GM18520 (cell line): ENCODE data around the gene STARD3.
A peak's percentile ranks its signal among the peaks of the same experiment; 100 is the strongest.

ENCODE experiments used
- ATAC-seq: cut with Tn5 transposase; IDR thresholded peaks from one replicate; pipeline ENCODE4 v1.9.1; 2021; ENCODE audit not compliant: unreplicated experiment

Gene STARD3

DNA sequence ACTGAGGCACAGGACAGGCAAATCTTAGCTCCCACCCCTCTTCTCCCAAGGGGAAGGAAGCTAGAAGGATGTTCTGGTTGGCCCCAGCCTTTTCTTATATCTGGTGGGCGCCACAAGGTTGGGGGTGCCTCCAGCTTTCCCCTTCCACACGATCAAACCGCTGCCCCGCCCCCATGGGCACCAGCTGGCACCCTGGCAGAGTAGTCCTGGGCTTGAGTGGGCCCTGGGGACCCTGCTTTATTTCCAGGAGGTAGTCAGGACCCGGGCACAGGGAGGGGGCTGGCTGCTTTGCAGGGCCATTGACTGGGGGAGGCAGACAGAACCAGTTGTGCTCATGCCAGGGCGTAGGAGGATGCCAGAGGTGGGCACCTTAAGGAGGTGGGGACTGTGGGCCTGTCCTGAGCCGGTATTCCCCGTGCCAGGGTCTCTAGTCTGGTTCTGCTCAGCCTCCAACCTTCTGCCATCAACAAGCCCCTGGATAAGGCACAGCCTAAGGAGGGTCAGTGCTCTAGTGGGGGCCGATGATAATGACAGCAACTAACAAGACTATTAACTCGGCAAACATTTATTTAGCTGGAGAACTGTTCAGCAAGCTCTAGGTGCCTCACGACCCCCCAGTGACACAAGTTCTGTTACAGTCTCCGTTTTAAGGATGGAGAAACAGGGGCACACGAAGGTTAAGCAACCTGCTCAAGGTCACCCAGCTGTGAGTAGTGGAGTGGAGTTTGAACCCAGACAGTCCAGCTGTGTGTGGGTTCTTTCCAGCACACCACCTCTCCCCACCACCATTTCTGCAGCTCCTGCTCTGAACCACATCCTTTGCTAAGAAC, 17.8 kb upstream of the STARD3 start:
- ATAC-seq, result no peak

DNA sequence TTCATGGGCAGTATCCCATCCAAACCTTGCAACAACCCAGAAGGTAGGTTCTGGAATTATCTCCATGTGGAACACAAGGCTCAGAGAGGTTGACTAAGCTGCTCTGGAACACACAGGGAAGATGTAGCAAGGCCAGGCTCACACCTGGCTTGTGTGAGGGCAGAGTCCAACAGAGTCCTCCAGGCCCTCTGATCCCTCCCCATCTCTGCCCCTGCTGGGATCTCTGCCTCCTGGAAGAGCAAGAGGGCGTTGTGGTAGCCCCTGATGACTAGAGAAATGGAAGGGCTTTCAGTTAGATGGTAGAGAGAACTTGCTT, 17.2 kb upstream of the STARD3 start:
- no peak for ATAC-seq

DNA sequence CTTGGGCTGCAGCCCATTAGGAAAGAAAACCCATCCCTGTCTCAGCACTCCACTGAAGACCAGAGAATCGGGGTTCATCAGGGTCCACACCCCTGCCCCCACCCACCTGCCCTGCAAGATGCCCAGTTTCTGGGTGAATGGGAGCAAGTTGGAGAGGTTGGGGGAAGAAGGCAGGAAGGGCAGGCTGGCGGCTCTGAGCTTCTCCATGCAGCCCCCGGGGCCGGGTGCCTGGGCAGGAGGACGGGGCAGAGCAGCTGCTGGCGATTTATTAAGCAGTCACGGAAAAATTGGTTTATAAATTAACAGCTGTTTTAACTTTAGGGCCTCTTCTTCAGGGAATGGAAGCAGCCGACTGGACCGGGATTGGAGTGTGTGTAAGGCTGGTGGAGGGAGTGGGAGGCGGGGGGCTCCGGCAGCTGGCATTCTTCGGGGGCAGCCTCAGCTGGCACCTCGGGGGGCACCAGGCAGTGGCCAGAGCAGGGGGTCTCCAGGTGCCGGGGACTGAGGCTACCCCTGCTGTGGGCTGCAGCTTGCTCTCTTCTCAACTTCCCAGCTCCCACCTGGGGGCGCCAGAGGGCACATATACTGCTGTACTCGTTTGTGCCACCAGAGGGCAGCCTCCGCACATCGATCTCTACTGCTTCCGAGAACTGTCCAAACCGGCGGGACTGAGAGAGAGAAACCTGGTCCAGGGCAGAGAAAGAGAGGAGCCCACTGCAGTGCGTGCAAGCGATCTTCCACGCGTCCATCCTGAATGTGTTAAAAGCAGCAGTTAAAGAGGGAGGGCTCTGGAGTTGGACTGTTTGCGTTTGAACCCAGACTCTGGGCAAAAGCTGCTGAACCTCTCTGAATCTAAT, 15.2 kb upstream of the STARD3 start:
- peak; percentile 54 for ATAC-seq

DNA sequence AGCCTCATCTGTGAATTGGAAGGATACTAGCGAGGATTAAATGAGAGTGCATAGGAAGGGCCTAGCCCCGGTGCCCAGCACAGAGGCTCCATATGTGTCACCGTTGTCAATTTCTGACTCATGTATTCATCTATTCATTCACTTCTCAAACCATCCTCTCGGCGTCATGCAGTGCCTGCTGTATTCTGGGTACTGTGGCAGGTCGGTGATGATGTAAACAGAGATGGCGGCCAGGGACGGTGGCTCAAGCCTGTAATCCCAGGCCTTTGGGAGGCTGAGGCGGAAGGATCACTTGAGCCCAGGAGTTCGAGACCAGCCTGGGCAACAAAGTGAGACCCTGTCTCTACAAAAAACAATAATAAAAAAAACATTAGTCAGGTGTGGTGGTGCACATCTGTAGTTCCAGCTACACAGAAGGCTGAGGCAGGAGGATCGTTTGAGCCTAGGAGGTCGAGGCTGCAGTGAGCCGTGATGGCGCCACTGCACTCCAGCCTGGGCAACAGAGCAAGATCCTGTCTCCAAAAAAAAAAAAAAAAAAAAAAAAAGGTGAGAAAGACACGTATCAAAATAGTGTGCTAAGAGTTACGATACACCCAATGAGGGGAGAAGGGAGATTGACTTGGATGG, 14.5 kb upstream of the STARD3 start:
- ATAC-seq, result peak; percentile 39

DNA sequence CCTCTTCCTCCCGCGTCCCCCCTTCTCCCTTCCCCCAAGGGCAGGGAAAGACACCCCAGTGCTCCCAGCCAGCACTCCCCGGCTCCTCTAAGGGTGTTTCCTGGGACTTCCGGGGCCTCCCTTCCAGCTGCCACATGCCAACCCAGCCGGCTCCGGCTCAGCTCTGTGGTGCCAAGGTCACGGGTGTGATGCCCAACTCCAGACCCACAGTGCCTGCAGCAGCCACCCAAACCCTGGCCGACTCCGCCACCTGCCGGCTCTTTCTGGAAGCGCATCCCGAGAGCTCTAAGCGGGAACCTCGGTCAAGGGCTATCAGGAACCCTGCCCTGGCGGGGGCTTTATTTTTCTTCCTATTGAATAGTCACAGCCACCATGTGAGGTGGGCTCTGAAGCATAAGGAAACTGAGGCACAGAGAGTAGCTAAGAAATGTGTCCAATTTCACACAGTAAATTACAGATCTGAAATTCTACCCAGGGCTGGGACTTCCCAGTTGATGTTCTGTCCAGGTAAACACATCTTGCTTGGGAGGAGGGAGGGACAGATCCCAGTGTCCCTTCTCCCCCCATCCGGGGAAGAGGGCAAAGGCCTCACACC, 13.5 kb upstream of the STARD3 start:
- ATAC-seq, result no peak

DNA sequence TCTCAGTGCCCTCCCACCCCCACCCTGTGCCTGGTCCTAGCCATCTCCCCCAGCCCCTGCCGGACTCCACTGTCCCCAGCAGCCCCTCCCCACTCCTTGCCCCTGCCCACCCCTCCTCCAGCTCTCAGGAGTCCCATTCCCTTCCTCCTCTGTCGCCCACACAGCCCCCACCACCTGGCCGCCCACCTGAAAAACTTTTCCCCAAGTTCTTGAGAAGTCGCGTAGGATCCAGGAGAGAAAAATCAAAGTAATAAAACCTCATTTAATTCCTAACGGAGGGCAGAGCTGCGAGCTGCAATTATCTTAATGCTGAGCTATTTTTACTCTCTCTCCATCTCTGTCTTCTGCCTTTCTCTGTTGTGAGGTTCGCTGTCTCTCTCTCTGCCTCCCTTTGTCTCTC, 12.6 kb upstream of the STARD3 start:
- ATAC-seq, result no peak

DNA sequence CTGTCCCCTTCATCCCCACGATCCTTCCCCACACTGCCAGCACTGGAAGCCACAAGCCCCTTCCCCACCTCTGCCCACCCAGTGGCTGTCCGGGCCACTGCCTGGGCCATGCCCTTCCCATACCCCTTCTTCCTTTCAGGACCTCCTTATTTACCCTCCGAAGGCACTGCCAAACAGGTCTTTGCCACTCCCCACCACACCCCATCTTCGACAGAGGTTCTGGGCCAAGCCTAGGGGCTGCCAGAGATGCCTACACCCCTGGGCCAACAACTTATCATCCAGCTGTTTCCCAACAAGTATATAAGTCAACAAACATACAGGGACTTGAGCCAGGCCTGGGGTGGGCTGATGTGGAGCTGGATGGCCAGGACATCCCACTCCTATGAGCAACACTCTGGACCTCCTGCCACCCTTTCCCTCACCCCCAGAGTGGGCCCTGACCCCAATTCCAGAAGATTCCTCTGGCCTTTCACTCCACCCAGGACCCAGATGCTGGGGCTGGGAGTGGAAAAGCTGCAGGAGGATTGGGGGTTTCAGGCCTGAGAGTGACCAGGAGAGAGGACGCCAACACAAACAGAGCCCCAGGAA, 11.7 kb upstream of the STARD3 start:
- ATAC-seq, result no peak

DNA sequence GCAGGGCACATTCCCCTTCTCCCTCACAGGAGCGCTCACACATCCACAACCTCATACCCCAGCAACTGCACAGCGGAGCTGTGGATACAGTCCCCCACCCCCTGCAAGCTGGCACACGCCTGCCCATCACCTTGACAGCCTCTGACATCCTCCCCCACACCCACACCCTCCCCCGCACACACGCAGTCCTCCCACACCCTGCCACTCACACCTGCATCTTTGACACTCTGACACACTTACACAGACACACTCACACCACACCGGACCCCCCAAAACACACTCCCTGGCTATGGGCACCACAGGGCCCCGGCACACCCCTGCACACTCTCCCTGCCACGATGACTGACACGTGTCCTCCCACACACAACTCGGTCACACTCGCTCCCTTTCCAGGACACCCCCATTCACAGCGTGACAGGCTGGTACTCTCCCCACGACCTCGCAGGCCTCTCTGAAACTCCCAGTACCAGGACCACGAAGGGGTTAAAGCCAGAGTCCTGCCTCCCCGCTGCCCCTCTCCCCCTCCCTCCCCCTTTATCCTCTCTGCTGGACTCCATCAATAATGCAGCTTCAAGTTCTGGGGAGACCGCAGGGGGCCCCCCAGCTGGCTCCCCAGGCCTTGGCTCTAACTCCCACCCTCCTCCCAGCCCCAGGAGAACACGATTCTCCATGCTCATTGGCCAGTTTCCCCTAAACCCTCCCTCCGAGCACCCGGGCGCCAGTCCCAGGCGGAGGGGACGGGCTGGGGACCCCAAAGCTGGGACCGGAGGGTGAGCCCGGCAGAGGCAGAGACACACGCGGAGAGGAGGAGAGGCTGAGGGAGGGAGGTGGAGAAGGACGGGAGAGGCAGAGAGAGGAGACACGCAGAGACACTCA, 10.5 kb upstream of the STARD3 start, which contains the start of gene PPP1R1B:
Gene PPP1R1B (plus strand): TSS at position 782 of the 876 bp plus-strand sequence. CDS start 441 bp downstream, outside the sequence.
- no peak for ATAC-seq

DNA sequence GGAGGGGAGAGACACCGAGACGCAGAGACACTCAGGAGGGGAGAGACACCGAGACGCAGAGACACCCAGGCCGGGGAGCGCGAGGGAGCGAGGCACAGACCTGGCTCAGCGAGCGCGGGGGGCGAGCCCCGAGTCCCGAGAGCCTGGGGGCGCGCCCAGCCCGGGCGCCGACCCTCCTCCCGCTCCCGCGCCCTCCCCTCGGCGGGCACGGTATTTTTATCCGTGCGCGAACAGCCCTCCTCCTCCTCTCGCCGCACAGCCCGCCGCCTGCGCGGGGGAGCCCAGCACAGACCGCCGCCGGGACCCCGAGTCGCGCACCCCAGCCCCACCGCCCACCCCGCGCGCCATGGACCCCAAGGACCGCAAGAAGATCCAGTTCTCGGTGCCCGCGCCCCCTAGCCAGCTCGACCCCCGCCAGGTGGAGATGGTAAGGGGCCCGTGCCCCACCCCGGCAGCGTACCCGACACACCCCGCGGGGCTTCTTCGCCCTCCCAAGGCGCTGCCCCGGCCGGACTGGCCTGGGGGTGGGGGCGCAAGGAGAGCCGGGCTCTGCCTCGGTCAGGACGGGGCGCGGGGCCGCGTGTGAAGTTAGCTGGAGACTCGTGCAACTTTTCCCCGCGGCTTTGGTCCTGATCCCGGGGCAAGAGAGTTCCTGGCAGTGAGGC, 9.8 kb upstream of the STARD3 start:
- ATAC-seq, result no peak

DNA sequence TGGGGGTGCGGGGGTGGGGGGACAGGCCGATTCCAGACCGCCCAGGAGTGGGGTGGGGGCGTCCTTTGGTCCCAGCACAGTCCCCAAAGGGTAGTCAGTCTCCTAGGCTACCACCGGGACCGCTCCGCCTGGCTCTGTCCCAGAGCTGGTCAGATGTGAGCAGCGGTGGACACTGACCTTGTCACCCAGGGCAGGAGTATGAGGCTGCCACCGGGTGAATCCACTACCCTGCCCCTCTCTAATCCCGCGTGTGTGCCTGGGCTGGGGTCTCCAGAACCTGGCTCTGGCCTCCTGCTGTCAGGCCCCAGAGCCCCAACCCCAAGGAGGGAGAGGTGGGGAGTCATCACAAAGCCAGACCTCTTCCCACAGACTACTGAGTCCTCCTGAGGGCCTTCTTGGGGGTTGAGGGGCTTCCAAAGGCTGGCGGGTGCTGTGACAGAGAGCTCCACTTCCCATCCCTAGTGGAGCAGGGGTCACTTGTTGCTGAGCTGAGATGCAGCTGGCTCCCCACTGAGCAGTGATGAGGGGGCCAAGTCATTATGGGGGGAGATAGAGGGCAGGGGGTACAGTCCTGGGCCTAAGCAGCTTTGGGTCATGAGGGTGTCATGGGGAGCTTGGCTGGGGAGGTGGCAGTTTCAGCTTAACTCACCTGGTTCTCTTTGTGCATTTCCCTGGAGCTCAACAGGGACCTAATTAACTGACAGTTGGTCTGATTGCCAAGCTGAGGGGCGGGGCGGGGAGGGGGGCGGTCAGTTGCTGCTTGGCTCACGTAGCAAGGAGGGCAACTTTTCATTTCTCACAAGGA, 9.0 kb upstream of the STARD3 start:
- no peak for ATAC-seq

DNA sequence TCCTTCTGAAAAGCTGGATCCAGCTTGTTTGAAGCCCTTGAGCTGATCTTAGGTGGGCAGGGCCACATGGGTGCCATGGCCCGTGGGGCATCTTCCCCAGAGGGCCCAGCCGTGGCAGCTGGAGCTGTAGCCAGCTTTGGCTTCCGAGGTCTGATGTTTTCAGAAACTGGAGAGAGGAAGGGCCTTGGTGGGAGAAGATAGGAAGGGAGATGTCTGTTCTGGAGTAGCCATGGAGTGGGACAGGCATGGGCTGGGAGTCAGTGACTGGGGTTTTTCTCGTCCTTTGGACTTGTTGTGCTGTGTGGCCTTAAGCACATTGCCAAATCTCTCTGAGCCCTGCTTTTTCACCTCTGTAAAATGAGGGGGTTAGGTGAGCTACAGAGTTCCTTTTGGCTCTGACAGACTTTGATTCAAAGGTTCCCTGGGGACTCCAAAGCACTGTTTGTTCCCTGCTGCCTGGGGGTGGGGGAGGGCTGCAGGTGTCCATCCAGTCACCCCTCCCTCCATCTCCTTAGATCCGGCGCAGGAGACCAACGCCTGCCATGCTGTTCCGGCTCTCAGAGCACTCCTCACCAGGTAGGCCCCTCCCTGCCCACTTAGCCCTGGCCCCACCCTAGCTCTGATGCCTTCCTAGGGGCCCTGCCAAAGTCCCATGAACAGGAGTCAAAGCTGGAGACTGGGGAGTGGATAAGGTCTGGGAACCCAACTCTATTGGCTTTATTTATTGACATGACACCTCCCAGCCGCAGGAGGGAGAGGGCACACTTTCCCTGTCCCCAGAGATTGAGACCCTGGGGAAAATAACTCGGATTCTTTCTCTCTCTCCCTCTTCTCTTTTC, 8.1 kb upstream of the STARD3 start:
- no peak for ATAC-seq

DNA sequence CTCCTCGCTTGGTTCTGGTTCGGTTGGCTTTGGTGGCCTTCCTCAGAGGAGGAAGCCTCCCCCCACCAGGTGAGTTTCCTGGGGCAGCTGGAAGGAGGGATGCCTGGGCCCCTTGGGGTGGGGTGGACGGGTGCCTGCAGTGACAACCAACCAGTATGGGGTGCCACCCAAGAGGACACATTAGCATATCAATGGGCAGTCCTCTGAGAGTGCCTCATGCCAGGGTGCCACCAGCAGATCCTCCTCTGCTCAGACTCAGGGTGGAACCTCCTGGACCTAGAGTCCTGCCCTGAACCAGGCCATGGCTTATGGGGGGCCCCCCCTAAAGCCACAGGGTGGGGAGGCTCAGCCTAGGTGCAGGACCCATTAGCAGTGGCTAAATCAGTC, 7.5 kb upstream of the STARD3 start:
- no peak for ATAC-seq

DNA sequence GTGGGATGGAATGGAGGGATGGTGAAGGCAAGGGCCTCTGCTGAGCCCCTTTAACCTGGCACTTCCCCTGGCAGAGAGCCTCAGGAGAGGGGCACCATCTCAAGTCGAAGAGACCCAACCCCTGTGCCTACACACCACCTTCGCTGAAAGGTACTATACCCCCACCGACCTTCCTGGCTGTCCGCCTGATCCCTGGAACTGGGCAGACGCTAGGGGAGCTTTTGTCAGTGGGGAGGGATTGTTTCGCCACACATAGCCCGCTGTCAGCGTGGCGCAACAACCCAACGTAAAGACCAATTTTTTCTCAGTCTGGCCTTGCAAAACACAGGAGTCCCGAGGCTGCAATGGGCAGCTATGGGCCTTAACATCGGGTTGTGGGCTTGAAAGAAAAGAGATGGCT, 7.0 kb upstream of the STARD3 start:
- no peak for ATAC-seq

DNA sequence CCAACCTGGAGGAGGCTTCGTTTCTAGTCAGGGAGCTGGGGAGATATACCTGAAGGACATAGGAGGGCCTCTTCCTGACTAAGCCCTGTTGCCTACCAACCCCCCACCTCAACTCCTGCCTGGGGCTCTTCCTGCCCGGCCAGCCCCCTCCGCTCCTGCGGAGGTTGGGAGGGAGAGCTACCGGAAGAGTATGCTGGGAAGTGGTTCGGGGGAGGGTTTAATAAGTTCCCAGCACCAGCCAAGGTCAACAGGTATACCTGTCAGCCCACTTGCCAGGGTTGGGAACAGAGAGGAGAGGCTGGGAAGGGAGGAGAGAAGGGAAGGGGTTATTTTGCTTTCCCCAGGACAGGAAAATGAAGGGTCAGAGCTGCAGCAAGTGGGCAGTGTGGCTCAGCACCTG, 5.5 kb upstream of the STARD3 start:
- ATAC-seq, result no peak

DNA sequence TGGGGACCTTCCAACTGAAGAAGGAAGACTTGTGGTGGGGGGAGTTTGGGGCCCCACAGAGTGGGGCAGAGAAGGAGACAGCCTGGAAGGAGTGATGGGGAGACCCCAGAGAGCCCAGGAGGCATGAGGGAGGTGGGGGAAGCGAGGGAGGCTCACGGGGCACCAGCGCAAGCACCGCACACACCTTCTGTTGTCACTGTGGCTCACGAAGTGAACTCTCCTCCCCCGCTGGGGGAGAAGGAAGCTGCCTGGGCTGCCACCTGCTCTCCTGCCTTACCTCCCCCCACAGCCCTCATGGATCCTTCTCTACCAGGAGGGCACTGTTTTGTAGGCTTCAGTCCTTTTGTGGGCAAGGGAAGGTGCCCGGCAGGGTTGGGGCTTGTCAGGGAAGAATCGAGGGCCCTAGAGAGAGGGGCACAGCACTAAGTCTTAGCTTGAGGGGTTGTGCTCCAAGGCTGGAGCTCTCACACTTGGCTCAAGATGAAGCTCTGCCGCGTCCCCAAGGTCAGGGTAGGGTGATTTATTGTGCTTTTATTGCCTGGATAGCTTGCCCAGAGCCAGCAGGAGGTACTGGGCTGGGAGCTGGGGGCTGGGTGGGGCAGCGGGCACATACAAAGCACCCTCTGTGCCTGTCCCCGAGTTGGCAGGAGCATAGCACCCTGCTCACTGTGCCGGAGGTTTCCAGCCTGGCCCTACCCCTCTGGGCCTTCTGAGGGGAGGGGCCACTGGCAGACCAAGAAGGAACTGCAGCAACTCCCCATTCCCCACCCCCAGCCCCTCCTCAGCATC, 4.6 kb upstream of the STARD3 start:
- no peak for ATAC-seq

DNA sequence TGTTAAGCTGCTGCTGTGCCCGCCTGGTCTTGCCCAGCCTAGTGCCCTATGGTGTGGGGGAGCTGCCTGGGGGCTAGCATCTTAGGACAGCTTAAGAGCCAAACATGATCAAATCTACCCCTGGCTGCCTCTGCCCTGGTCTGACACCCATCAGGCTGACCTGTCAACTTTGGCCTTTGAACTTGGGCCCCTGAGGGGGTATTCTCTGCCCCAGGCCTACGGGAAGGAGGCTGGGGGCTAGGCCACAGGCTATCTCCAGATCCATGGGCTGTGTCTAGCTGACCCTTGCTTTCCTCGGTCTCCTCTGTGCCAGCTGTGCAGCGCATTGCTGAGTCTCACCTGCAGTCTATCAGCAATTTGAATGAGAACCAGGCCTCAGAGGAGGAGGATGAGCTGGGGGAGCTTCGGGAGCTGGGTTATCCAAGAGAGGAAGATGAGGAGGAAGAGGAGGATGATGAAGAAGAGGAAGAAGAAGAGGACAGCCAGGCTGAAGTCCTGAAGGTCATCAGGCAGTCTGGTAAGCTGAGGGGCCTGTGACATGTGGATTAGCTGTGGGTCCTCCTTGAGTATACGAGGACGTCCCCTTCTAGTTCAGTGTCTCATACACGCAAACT, 3.3 kb upstream of the STARD3 start:
- ATAC-seq, result no peak
